ENCODE results near the gene KL. TPM values are rescaled to one million over a fixed set of nuclear protein-coding genes. Genes with fewer than 3 reads are reported as not detected.

KL gene
- total RNA-seq, 2 donors from 2014 or later: 1.1 to 1.9 TPM

DNA sequence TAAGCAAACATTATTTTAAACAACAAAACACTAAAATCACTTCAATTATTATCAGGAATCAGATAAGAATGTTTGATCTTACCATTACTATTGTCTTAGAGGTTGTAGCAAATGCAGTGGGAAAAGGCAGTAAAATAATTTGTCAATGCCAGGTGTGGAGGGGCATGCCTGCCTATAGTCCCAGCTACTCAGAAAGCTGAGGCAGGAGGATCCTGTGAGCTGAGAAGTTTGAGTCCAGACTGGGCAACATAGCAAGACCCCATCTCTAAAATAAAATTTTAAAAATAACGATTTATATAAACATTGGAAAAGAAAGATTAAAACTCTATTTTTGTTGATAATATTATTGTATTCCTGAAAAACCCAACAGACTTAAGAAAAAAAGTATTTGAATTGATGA, 66.8 kb downstream of the KL start:
- Histone ChIP-seq H3K4me3 (no peak overlapping the region), H3K9me3 (no peaks in the 10 kb centered on the region), H3K27ac (no peak overlapping the region), H3K36me3 (no peaks in the 10 kb centered on the region), H3K4me1 (ENCODE audit: control insufficient read depth in 1 of 2, low read depth in 2 of 2) (peaks cover 0 to 3% of the 10 kb centered on the region in 2 donors), H3K27me3 (replicated peaks; ENCODE audit: insufficient read depth) (no peaks in the 10 kb centered on the region)
- TF ChIP-seq, protein P1, sequence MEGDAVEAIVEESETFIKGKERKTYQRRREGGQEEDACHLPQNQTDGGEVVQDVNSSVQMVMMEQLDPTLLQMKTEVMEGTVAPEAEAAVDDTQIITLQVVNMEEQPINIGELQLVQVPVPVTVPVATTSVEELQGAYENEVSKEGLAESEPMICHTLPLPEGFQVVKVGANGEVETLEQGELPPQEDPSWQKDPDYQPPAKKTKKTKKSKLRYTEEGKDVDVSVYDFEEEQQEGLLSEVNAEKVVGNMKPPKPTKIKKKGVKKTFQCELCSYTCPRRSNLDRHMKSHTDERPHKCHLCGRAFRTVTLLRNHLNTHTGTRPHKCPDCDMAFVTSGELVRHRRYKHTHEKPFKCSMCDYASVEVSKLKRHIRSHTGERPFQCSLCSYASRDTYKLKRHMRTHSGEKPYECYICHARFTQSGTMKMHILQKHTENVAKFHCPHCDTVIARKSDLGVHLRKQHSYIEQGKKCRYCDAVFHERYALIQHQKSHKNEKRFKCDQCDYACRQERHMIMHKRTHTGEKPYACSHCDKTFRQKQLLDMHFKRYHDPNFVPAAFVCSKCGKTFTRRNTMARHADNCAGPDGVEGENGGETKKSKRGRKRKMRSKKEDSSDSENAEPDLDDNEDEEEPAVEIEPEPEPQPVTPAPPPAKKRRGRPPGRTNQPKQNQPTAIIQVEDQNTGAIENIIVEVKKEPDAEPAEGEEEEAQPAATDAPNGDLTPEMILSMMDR (IDR thresholded peaks at IDR 0.05): no peak
- ATAC-seq (ENCODE audit: insufficient number of reproducible peaks, low FRiP score, low read depth) (no peak), DNase-seq (ENCODE audit: low spot score) (no peak)

DNA sequence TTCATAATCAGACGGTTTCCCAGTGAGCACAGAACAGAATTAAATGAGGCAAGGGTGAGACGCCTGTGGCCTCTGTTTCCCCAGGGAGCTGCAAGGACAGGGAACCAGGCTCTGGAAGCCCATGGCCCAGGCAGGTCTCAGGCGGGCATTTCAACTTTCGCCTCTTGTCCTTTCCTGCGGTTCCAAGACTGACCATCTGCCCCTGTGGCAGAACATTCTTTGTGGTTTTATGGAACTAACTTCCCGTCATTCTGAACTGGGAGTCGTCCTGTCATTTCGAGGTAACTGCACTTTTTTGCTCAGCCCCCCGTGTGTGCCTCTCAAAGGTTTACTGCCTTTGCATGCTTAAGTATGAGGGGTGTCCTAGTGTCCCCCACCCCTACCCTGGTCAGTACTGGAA, 70.9 kb downstream of the KL start:
- DNase-seq (ENCODE audit: low spot score) (no peak), ATAC-seq (ENCODE audit: insufficient number of reproducible peaks, low FRiP score, low read depth) (no peak)
- Histone ChIP-seq H3K27me3 (replicated peaks; ENCODE audit: insufficient read depth) (no peaks in the 10 kb centered on the region), H3K36me3 (no peaks in the 10 kb centered on the region), H3K27ac (no peak overlapping the region), H3K9me3 (no peaks in the 10 kb centered on the region), H3K4me1 (ENCODE audit: control insufficient read depth in 1 of 2, low read depth in 2 of 2) (no peaks in the 10 kb centered on the region), H3K4me3 (no peak overlapping the region)
- TF ChIP-seq, protein P1 (IDR thresholded peaks at IDR 0.05): no peak

DNA sequence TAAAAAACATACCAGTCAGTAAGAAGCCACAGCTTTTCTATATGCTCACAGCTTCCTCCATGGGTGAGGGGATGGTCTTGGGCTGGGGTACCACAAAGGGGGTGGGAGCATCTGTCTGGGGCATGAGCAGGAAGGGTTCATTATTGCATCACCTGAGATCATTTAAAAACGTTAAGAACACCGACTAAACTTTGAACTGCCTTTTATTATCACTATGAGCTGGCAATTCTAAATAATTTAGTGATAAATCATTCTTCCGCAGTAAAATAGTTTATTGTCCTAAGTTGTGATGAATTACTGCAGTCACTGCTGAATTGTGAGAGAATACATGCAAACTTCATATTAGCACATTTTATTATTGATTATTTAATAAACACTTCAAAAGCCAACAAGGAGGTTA, 71.6 kb downstream of the KL start:
- Histone ChIP-seq H3K27me3 (replicated peaks; ENCODE audit: insufficient read depth) (no peaks in the 10 kb centered on the region), H3K4me1 (ENCODE audit: control insufficient read depth in 1 of 2, low read depth in 2 of 2) (no peaks in the 10 kb centered on the region), H3K4me3 (no peak overlapping the region), H3K27ac (no peak overlapping the region), H3K9me3 (no peaks in the 10 kb centered on the region), H3K36me3 (no peaks in the 10 kb centered on the region)
- ATAC-seq (ENCODE audit: insufficient number of reproducible peaks, low FRiP score, low read depth): no peak
- TF ChIP-seq, protein P1 (IDR thresholded peaks at IDR 0.05): no peak
- no peak for DNase-seq (ENCODE audit: low spot score)

DNA sequence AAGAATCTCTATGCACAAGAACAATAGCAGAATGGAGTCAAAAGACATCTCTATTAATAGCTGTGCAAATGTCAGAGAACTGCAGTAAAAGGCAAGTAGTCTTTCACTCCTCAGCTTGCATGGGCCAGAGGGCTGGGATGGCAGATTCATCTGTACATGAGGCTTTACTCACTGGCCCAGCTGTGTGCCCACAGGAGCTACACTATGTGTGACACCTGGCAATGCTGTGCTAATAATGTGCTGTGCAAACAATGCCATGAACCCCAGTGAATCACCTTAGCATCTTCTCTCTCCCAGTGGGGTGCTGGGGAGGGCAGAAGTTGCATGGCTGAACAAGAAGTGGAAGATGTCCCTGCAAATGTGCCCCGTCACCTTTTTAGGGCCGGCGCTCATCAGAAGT, 73.1 kb downstream of the KL start:
- DNase-seq (ENCODE audit: low spot score) (no peak), ATAC-seq (ENCODE audit: insufficient number of reproducible peaks, low FRiP score, low read depth) (no peak)
- H3K4me3 ChIP-seq: no peak overlapping the region
- H3K27me3 ChIP-seq (replicated peaks; ENCODE audit: insufficient read depth): no peaks in the 10 kb centered on the region
- H3K4me1 ChIP-seq (ENCODE audit: control insufficient read depth in 1 of 2, low read depth in 2 of 2): no peaks in the 10 kb centered on the region
- TF ChIP-seq, protein P1 (IDR thresholded peaks at IDR 0.05): no peak
- H3K27ac ChIP-seq: no peak overlapping the region
- H3K36me3 ChIP-seq: no peaks in the 10 kb centered on the region
- H3K9me3 ChIP-seq: no peaks in the 10 kb centered on the region

DNA sequence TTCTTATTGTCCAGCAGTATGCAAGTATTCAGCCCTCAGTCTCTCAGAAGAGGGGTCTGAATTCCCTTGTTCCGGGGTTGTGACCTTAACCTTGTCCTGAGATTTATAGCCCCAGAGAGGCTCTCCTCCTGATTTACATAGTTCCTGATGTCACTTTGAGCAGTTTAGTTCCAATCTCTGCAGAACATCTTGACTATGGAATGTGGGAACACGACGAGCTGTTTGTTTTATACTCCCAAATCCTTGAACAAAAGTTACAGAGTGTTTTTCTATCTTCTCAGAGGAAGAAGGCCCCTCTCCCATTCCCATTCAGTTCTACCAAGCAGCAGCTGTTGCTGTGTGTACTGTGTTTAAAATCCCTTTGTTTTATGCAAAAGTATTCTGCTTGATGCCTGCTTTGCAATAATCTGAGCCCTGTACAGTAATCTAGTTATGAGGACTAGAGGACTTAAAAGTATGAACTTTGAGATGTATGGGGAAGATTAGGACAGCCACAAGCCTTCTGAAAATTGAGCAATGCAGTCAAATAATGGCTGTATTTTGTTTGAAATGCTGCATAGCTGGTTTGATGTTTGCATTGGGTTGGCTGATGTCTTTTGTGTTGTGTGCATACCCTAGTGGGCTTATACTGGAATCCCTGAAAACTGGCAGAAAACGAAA, 74.7 kb downstream of the KL start:
- no peak for DNase-seq (ENCODE audit: low spot score)
- Histone ChIP-seq H3K27ac (no peak overlapping the region), H3K36me3 (no peaks in the 10 kb centered on the region), H3K9me3 (no peaks in the 10 kb centered on the region), H3K4me1 (ENCODE audit: control insufficient read depth in 1 of 2, low read depth in 2 of 2) (no peaks in the 10 kb centered on the region), H3K4me3 (no peak overlapping the region), H3K27me3 (replicated peaks; ENCODE audit: insufficient read depth) (no peaks in the 10 kb centered on the region)
- TF ChIP-seq, protein P1 (IDR thresholded peaks at IDR 0.05): no peak
- ATAC-seq (ENCODE audit: insufficient number of reproducible peaks, low FRiP score, low read depth): no peak
